HepG2 (cell line): ENCODE measurements around the gene PIEZO1. TPM values are rescaled to one million over a fixed set of nuclear protein-coding genes. Genes with fewer than 3 reads are reported as not detected.

ENCODE experiments used
- EP300 ChIP-seq, 3 experiments: sonication (generic) in 1 of 3; formaldehyde crosslinking in 1 of 3; IDR thresholded peaks; 2 replicates each; pipeline versions ENCODE4 v1.5.1 to v1.6.1; 2011 to 2020; ENCODE audit warnings: low read depth in 2 of 3, low read length in 2 of 3, borderline replicate concordance in 1 of 3, improper control_type of control experiment in 1 of 3, mild to moderate bottlenecking in 1 of 3, missing genetic modification reagents in 1 of 3, moderate library complexity in 1 of 3
- KDM4B ChIP-seq: sonication (generic); formaldehyde crosslinking; IDR thresholded peaks from 2 replicates; pipeline ENCODE4 v1.4.0; 2020; ENCODE audit warnings: missing genetic modification reagents
- MED1 ChIP-seq: sonication (generic); formaldehyde crosslinking; IDR thresholded peaks from 2 replicates; pipeline ENCODE4 v1.4.0; 2020; ENCODE audit warnings: missing genetic modification reagents
- NCOA5 ChIP-seq: sonication (generic); formaldehyde crosslinking; IDR thresholded peaks from 2 replicates; pipeline ENCODE4 v1.4.0; 2020; ENCODE audit warnings: missing genetic modification reagents
- RARG ChIP-seq: sonication (generic); formaldehyde crosslinking; IDR thresholded peaks from 2 replicates; pipeline ENCODE4 v1.4.0; 2020; ENCODE audit warnings: low read depth, mild to moderate bottlenecking, missing genetic modification reagents
- SOX6 ChIP-seq, 2 experiments: fragments of 450-650 bp in 1 of 2; sonication (generic) in 1 of 2; formaldehyde crosslinking in 1 of 2; IDR thresholded peaks; 2 replicates each; pipeline versions ENCODE4 v1.4.0 to v1.6.1; 2017 to 2020; ENCODE audit warnings: antibody characterized with exemption in 1 of 2, mild to moderate bottlenecking in 1 of 2, missing genetic modification reagents in 1 of 2
- SP5 ChIP-seq: IDR thresholded peaks from 2 replicates; pipeline ENCODE4 v1.6.1; 2016; ENCODE audit warnings: low read depth, borderline replicate concordance
- ZC3H4 ChIP-seq: sonication (generic); formaldehyde crosslinking; IDR thresholded peaks from 2 replicates; pipeline ENCODE4 v1.4.0; 2020; ENCODE audit warnings: missing genetic modification reagents, borderline replicate concordance
- ZNF10 ChIP-seq: sonication (generic); formaldehyde crosslinking; IDR thresholded peaks from 2 replicates; pipeline ENCODE4 v1.4.0; 2020; ENCODE audit warnings: mild to moderate bottlenecking, low read depth, missing genetic modification reagents, borderline replicate concordance
- ZNF160 ChIP-seq: sonication (generic); formaldehyde crosslinking; IDR thresholded peaks from 2 replicates; pipeline ENCODE4 v1.8.0; 2022; ENCODE audit warnings: mild to moderate bottlenecking, inconsistent platforms, missing genetic modification reagents
- ZNF468 ChIP-seq: sonication (generic); formaldehyde crosslinking; IDR thresholded peaks from 2 replicates; pipeline ENCODE4 v1.8.0; 2022; ENCODE audit warnings: mild to moderate bottlenecking, moderate library complexity, missing genetic modification reagents
- ZNF510 ChIP-seq: sonication (generic); formaldehyde crosslinking; IDR thresholded peaks from 2 replicates; pipeline ENCODE4 v1.4.0; 2020; ENCODE audit warnings: low read depth, mild to moderate bottlenecking, missing genetic modification reagents
- ZNF615 ChIP-seq: sonication (generic); formaldehyde crosslinking; IDR thresholded peaks from 2 replicates; pipeline ENCODE4 v1.5.0; 2020; ENCODE audit warnings: mild to moderate bottlenecking, missing genetic modification reagents, borderline replicate concordance
- ZNF788 ChIP-seq: sonication (generic); formaldehyde crosslinking; IDR thresholded peaks from 2 replicates; pipeline ENCODE4 v1.5.0; 2020; ENCODE audit warnings: mild to moderate bottlenecking, missing genetic modification reagents, borderline replicate concordance
- polyA plus RNA-seq, 8 experiments: library from polyadenylated mRNA; depleted of rRNA in 3 of 8; stranded (reverse) in 7 of 8; unstranded in 1 of 8; fragments of >200 nt; fragmentation: Illumina TruSeq in 4 of 8; extraction: Trizol in 4 of 8; gene quantifications; 2 replicates each; pipeline versions ENCODE4 v1.2.1 to v1.2.3, GENCODE V29; 2011 to 2016; ENCODE audit warnings: low read depth in 4 of 8, missing spikeins in 1 of 8, mixed read lengths in 1 of 8; ENCODE audit not compliant: insufficient read depth in 1 of 8
- total RNA-seq, 5 experiments: library from RNA; depleted of rRNA; stranded (reverse); fragments of >200 nt; fragmentation: Illumina TruSeq; extraction: Trizol; gene quantifications; 2 replicates each; pipeline ENCODE4 v1.2.3, GENCODE V29; 2016; ENCODE audit warnings: low read depth in 1 of 5
- TF ChIP-seq, protein P1 (sequence below): sonication (generic); formaldehyde crosslinking; IDR thresholded peaks from 2 replicates; pipeline ENCODE4 v1.9.0; 2021; ENCODE audit warnings: missing genetic modification reagents, mild to moderate bottlenecking, borderline replicate concordance
- TF ChIP-seq, protein P2 (sequence below): sonication (generic); formaldehyde crosslinking; IDR thresholded peaks from 2 replicates; pipeline ENCODE4 v1.4.0; 2020; ENCODE audit warnings: missing genetic modification reagents, mild to moderate bottlenecking, borderline replicate concordance
- TF ChIP-seq, protein P3 (sequence below): IDR thresholded peaks from 2 replicates; pipeline ENCODE4 v1.6.1; 2018; ENCODE audit warnings: missing genetic modification reagents, mild to moderate bottlenecking, missing compliant biosample characterization
- TF ChIP-seq, protein P4 (sequence below): sonication (generic); formaldehyde crosslinking; IDR thresholded peaks from 2 replicates; pipeline ENCODE4 v1.4.0; 2020; ENCODE audit warnings: mild to moderate bottlenecking, missing genetic modification reagents

The PIEZO1 gene
- total and polyA plus RNA-seq, 2 of the 13 experiments (the other 11 are each of a cell fraction or from before 2014, with no cell fraction given): 67.9 to 85.0 TPM

DNA sequence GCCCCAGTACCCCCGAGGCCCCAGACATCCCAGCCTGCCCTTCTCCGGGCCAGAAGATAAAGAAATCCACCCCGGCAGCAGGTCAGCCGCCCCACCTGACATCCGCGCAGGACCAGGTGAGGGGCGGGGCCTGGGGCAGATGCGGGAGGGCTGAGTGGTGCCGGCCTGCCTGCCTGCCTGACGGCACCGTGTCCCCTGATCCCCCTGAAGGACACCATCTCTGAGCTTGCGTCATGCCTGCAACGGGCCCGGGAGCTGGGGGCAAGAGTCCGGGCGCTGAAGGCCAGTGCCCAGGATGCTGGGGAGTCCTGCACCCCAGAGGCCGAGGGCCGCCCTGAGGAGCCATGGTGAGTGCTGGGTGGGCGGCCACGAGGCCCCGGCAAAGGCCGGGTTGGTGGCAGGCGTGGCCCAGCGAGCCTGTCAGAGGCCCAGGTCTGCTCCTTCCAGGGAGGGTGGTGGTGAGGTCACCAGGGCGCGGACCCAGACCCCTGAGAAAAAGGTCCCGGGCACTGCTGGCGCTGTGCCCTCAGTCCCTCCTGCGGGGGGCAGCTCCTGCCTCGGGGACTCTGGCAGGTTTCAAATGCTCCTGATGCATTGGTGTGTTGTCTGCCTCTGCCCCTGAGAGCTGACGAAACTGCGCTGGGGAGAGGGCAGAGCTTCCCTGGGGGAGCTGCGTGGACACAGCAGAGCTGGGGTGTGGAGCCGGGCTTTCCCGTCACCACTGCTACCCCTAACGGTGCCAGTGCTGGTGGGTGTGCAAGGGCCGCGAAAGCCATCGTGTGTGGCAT lies 19.7 kb upstream of the PIEZO1 start (continued):
- TF ChIP-seq, protein P1, sequence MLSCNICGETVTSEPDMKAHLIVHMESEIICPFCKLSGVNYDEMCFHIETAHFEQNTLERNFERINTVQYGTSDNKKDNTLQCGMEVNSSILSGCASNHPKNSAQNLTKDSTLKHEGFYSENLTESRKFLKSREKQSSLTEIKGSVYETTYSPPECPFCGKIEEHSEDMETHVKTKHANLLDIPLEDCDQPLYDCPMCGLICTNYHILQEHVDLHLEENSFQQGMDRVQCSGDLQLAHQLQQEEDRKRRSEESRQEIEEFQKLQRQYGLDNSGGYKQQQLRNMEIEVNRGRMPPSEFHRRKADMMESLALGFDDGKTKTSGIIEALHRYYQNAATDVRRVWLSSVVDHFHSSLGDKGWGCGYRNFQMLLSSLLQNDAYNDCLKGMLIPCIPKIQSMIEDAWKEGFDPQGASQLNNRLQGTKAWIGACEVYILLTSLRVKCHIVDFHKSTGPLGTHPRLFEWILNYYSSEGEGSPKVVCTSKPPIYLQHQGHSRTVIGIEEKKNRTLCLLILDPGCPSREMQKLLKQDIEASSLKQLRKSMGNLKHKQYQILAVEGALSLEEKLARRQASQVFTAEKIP: no peak
- TF ChIP-seq SOX6 (IDR thresholded peaks at IDR 0.05) (no peak), SOX6 (CRISPR knock-in tag; IDR thresholded peaks at IDR 0.05) (peak; percentile 56), KDM4B (CRISPR knock-in tag) (0 out of 2 replicates have a peak, but pooled peaks have one; percentile 16), ZNF615 (no peak), ZNF468 (no peak), NCOA5 (no peak), SP5 (CRISPR knock-in tag) (peak; percentile 33; the same call in 1 of the 2 replicates), RARG (CRISPR knock-in tag) (no peak), ZNF788 (CRISPR knock-in tag) (no peak; the same call in 1 of the 2 replicates), ZC3H4 (CRISPR knock-in tag) (no peak), EP300 (IDR thresholded peaks at IDR 0.05; ENCODE audit: low read depth in 2 of 2, low read length in 2 of 2) (no peak), EP300 (CRISPR knock-in tag; IDR thresholded peaks at IDR 0.05; ENCODE audit: borderline replicate concordance) (no peak), ZNF510 (CRISPR knock-in tag) (no peak), MED1 (peak; percentile 39; the same call in 1 of the 2 replicates), ZNF160 (CRISPR knock-in tag) (no peak), ZNF10 (CRISPR knock-in tag) (no peak)
- TF ChIP-seq, protein P2, sequence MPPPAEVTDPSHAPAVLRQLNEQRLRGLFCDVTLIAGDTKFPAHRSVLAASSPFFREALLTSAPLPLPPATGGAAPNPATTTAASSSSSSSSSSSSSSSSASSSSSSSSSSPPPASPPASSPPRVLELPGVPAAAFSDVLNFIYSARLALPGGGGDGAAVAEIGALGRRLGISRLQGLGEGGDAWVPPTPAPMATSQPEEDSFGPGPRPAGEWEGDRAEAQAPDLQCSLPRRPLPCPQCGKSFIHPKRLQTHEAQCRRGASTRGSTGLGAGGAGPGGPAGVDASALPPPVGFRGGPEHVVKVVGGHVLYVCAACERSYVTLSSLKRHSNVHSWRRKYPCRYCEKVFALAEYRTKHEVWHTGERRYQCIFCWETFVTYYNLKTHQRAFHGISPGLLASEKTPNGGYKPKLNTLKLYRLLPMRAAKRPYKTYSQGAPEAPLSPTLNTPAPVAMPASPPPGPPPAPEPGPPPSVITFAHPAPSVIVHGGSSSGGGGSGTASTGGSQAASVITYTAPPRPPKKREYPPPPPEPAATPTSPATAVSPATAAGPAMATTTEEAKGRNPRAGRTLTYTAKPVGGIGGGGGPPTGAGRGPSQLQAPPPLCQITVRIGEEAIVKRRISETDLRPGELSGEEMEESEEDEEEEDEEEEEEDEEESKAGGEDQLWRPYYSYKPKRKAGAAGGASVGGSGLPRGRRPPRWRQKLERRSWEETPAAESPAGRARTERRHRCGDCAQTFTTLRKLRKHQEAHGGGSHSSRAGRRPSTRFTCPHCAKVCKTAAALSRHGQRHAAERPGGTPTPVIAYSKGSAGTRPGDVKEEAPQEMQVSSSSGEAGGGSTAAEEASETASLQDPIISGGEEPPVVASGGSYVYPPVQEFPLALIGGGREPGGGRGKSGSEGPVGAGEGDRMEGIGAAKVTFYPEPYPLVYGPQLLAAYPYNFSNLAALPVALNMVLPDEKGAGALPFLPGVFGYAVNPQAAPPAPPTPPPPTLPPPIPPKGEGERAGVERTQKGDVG (CRISPR knock-in tag): no peak
- TF ChIP-seq, protein P3, sequence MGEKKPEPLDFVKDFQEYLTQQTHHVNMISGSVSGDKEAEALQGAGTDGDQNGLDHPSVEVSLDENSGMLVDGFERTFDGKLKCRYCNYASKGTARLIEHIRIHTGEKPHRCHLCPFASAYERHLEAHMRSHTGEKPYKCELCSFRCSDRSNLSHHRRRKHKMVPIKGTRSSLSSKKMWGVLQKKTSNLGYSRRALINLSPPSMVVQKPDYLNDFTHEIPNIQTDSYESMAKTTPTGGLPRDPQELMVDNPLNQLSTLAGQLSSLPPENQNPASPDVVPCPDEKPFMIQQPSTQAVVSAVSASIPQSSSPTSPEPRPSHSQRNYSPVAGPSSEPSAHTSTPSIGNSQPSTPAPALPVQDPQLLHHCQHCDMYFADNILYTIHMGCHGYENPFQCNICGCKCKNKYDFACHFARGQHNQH (CRISPR knock-in tag): no peak
- TF ChIP-seq, protein P4, sequence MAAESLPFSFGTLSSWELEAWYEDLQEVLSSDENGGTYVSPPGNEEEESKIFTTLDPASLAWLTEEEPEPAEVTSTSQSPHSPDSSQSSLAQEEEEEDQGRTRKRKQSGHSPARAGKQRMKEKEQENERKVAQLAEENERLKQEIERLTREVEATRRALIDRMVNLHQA (CRISPR knock-in tag): no peak
